Globus pallidus (tissue), 1 donor: ENCODE results near the gene ADD3.
A peak's percentile ranks its signal among the peaks of the same experiment; 100 is the strongest.
"Not testable (repeated sequence)": the region's sequence is repeated elsewhere in the genome, so short reads cannot be mapped to it uniquely, and the experiment has no call there.

ENCODE experiments used
- DNase-seq: peaks from one replicate; pipeline ENCODE4 v3.0.0-alpha.2; 2015; ENCODE audit warnings: low spot score

Gene ADD3

DNA sequence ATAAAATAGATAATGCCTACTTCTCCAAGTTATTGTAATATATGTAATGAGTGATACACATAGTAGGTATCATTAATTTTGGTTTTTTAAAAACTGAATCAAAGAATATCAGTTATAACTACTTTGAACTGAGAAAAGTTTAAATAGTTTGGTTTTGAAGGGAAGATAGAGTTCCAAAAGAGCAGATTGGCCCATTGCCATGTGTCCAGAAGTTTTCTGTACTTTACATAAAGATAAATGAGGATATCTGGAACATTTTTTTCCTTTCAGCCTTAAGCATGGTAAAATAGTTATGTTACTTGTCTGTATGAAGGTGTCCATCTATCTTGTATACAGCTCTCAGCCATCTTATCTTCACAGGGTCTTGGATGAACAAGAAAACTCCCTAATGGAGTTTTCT, 101.7 kb downstream of the ADD3 start:
- no peak for DNase-seq

DNA sequence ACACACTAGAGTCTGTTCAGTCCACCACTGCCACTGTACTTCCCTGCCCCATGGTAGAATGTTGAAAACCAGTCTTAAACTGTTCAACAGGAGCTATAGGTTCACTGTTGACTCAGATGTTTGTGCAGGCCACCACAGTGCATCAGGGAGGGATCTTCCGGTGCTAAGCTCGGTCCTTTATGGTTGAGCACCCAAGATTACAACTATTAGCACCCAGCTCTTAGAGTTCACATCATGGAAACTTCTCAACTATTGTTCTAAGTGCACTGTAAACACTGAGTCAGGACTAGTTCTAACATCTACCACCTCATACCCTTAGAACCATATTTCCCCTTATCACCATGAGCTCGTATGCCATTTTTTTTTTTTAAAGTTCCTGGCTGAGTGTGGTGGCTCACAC, 102.6 kb downstream of the ADD3 start:
- DNase-seq = no peak

DNA sequence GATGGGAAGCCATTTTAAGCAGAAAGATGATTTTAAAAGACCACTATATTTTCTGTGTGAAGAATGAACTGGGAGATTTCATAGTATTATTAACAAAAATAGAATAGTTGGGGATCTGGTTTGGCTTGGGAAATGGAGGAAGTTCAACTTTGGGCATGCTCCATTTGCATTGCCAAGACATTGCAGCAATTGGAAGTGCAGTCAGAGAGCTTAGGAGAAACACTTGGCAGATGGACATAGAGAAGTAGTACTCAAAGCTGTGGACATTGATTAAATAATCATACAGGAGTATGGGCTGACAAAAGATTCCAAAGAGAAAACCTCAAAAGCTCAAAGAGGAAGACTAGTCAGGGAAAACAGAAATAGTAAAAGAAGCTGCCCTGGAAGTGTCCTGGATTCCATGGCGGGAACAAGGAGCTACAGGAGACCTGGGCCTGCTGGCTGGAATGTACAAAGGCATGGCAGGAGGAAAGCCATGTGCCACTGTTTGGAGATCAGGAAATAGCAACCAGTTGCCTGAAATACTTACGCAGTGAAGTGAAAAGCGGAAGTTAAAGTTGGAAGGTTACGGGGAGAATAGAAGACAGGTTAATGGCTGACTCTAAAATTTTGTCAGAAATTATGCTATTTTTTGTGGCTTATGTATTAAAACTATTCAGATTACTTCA, 106.0 kb downstream of the ADD3 start:
- DNase-seq = no peak

DNA sequence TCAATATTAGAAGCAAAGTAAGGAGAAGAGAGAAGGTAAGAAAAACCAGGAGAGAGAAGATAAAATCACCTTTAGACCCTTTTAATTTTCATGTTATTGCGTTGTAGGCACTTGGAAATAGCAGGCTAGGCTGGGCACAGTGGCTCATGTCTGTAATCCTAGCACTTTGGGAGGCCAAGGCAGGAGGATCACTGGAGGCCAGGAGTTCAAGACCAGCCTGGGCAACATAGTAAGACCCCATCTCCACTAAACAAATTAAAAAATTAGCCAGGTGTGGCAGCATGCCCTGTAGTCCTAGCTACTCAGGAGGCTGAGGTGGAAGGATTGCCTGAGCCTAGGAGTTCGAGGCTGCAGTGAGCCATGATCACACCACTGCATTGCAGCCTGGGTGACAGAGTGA, 106.9 kb downstream of the ADD3 start:
- not testable (repeated sequence) for DNase-seq

DNA sequence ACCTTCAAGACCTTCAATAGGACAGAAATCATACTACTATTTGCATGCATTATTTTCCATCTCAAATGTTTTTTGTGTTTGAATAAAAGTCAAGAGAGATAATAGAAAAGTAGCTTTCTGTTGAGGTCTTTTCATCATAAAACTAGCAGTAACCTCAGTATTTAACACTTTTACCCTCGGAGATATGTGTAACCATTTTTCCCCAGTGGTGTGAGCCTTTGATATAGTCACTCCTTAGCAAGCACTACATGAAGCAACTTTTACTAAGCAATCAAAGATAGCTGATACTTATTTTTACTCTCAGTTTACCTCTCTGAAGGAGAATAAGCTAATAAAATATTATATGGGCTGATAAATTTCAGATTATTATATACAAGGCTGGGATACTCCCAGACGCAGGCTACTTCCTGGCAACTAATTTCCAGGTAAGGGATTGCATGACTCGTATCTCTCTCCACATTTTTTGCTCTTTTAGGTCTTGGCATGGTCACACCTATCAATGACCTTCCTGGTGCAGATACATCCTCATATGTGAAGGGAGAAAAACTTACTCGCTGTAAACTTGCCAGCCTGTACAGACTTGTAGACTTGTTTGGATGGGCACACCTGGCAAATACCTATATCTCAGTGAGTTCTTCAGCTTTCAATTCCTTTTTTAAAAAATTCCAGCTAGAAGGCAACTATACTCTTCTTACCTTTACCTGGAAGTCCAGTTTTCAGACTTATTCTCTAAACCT, 108.2 kb downstream of the ADD3 start:
- no peak for DNase-seq

DNA sequence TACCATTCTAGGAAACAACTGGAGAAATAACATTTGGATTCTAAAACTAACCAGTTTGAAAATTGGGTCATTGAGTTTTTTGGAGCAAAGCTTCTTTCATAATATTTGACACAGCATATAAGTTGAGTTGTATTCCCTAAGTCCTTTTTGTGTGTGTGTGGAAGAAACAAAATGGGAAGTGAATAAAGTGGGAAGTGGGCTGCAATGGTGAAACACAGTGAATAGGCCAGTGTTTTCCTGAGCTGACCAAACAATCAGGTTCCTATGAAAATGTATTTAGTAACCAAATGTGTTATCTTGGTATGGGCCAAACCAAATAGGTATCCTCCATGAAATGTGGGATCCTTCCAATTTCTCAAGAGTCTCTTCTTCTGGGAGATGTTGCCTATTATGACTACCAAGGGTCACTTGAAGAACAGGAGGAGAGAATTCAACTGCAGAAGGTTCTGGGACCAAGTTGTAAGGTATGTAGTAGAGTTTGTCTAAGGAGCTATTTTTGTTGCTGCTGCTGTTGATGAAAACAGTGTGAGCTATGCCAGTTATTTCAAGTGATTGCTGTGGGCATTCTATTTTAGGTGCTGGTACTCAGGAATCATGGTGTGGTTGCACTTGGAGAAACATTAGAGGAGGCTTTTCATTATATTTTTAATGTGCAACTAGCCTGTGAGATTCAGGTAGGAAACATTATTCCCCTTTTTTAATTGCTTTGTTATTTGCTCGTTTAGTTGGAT, 111.3 kb downstream of the ADD3 start:
- no peak for DNase-seq

DNA sequence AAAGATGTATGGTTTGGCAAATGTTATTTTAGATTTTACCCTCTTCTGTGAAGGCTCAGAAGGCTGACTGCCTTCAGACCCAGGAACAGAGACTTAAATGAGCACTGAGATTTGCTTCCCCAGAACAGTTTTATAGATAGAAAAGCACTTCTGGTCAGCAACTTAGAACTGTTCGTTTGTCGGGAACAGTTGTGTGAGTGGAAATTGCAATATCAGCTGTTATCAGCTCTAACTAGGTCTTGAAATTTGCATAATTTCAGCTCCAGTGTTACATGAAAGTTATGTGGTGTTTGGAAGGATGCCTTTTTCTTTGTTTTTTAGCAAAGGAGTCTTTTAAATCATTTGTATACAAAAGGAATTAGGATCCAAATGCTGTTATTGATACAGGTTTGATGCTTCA, 115.8 kb downstream of the ADD3 start:
- DNase-seq = no peak

DNA sequence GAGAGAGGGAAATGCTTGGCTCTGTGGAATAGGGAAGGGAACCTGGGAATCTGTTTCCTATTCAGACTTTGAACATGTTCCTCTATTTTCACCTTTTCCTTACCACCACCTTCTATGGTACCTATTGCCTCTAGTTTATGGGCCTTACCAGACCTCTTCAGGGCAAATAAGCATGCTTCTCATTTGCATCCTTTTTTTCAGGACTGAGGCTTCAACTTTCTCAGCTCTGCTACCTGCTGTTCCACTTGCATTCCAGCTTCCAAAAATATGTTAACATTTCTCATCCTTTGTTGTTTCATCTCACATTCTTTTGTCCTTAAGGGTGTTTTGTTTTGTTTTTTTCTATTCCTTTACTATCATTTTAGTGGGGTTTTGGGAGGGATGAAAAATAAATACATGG, 121.7 kb downstream of the ADD3 start:
- DNase-seq = no peak

DNA sequence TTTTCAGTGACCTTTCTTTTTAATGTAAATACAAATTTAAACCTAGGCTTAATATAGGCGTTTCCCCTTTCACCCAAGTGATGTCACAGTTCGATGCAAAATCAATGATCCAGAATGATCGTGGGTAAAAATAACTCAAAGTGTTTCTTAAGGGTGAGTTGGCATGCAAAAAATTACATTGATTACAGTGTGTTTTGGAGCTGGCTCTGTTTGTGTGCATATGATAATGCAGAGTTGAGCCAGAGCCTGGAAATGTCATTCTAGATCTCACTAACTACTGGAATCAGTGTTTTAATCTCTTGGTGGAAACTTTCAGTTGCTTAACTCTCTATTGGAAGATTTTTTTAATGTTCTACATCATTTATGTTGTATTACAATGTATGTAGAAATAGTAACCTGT, 127.1 kb downstream of the ADD3 start:
- DNase-seq = no peak

DNA sequence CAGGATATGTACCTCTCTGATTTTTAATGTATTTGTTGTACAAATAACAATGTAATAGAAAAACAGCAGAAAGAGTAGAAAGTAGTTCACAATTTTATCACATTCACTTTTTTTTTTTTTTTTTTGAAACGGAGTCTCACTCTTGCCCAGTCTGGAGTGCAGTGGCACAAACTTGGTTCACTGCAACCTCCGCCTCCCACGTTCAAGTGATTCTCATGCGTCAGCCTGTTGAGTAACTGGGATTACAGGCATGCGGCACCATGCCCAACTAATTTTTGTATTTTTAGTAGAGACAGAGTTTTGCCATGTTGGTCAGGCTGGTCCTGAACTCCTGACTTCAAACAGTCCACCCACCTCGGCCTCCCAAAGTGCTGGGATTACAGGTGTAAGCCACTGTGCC, 128.1 kb downstream of the ADD3 start:
- not testable (repeated sequence) for DNase-seq

DNA sequence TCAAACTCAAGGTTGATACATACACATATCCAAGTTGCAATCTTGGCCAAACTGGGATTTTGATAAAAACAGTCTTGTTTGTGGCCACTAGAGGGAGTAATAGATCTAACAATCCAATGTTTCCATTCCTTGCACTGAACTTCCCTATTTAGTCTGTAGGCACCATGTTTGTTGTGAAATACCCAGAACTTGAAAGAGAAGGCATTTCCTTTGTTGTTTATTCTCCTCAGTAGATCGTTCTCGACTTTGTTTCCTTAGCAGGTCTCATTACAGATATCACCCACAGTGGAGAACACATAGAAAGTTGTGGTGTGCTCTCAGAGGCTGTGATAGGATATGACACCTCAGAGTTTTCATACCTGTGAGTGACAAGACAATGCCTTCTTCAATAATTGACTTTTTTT, 129.4 kb downstream of the ADD3 start:
- peak; percentile 83 for DNase-seq

DNA sequence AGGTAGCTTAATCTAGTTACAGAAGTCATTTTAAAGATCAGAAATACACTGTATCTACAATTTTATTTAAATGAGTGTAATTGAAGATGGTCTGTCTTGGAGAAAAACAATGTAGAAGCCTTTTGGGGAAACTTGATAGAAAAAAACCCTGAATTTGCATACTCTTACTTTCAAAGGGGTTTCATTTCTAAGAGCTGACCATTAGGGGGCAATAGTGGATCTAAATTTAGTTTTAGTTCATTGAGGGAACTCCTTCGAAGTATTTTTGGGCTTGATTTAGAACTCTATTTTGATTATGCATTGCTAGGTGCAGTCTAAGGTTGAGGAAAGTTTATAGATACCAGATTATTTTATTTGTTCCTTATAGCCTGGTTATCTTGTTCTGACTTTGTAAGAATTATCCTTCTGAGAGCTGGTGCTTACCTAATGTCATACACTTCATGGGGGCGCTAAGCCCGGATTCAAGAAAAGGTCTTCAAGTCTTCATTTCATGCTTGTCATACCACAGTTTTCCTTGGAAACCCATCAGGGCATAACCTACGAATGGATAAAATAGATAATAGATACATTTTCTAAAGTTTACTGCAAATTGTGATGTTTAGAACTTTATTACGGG, 130.5 kb downstream of the ADD3 start:
- DNase-seq = peak; percentile 83

DNA sequence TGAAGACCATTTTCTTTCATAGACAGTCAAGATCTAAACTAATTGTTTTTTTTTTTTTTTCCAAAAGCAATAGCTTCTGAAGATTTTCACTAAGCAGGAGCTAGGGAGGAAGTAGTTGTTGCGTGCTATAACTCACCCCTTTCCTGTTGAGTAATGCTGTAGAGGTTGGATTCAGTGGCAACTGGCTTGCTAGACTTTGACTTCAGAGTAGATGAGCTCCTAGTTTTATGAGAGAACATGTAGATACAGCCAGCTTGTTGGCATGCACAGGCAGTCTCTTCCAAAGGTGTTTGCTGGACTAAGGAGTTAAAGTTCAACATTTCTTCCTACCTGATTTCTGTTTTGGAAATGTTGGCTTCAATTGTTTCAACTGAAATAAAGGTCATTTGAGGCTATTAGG, 133.4 kb downstream of the ADD3 start:
- no peak for DNase-seq

DNA sequence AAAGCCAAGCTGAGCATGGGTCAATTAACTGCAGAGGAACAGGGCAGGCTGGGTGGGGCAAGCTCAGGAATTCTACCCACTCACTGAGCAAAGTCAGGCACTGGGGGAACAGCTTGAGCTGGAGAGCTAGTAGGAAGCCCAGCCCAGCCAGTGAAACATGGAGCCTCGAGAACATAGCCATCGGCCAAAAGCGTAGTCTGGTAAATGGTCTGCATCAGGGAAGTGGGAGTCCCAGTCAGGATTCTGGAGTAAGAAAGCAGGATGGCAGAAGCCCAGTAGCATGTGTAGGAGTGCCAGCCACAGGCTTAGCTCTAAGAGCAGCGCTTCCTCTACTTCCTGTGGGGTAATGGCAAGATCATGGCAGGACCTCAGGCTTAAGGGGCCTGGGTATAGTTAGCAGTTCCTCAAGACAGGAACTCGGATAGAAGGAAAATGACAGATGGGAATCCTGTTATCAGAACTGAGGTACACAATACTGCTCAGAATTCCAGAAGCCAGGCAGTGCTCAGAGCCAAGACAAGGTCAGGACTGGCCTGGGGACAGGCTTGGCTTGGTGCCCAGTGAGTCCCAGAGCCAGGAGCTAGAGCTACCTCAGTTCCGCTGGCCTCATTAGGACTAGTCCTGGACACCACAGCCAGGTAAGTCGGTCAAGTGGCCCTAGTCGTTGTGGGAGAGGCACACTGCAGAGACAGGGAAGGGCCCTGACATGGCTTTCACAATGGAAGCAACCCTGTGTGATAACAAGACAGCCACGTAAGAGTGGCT, 134.3 kb downstream of the ADD3 start:
- no peak for DNase-seq

DNA sequence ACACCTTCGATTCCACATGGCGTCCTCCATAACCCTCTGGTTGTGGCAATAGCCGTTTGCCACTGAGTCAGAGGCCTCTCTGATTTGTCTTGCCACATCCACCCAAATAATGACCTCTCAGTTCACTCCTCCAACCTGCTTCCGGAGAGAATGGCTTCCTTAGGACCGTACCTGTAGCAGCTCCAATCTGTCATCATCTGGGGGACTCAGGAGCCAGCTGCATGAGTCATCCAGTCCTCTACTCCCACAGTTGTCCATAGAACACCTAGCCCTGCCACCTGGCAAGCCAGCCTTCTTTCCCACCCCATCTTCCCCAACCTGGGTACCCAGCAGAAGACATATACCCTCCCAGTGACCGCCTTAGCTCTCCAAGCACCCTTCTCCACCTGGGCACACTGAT, 135.2 kb downstream of the ADD3 start:
- no peak for DNase-seq

DNA sequence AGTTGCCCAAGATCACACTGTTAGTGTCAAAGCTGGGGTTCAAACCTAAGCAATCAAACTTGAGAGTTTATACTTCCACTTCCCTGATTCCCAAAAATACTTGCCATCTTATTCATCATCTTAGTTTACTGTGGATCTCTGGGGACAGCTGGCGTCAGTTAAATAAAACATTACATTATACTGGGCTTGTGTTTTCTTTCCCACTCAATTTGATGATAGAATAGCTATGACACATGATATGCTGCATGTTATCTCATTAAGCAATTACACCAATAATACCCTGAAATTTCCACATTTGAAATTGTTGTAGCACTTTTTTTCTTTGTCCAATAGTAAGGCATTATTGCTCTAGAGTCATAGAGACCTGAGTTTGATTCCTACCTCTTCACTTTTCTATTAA, 136.7 kb downstream of the ADD3 start:
- DNase-seq = no peak

DNA sequence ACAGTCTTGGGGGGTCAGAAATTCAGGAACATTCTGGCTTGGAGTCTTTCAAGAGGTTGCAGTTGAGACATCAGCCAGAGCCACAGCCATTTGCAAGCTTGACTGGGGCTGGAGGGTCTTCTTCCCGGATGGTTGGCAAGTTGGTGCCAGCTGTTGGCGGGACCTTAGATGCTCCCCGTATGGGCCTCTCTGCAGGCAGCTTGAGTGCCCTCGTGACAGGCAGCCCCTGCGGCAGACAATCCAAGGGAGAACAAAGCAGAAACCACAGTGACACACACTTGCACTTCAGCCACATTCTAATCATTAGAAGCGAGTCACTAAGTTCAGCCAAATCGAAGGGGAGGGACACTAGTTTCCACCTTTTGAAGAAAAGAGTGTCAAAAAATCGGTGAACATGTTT, 140.2 kb downstream of the ADD3 start:
- DNase-seq = no peak

DNA sequence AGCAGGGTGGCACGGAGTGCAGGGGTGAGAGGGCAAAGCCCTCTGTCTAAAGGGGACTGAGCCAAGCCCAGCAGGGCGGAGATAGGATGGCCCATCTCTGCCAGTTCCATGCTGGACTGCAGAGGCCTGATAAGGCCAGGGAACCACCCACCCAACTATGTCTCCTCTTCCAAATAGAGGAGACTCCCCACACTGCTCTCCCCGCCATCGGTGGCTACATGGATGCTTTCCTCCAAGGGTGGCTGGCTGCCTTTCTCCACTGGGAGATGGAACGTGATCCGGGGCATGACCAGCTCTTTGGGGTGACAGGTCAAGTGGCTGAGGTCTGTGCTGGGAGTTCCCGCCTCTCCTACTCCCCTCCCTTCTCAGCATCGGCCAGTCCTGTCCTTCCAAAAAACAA, 141.5 kb downstream of the ADD3 start:
- DNase-seq = no peak

DNA sequence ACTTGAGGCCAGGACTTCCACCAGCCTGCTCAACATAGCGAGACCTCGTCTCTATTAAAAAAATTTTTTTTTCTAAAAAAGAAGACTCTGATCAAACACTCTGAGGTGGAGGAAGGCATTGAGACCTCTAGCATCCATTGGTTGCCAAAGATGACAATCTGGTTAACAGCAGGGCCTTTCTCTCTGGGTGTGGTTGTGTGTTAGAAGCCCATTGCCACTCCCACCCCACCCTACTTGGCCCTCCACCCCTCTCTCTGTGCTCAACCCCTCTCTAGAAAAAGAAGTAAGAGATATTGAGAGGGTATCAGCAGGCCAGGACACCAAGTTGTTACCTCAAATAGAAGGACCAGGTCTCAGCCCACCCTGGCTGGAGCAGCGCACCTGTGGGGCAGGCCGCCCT, 142.3 kb downstream of the ADD3 start:
- no peak for DNase-seq

DNA sequence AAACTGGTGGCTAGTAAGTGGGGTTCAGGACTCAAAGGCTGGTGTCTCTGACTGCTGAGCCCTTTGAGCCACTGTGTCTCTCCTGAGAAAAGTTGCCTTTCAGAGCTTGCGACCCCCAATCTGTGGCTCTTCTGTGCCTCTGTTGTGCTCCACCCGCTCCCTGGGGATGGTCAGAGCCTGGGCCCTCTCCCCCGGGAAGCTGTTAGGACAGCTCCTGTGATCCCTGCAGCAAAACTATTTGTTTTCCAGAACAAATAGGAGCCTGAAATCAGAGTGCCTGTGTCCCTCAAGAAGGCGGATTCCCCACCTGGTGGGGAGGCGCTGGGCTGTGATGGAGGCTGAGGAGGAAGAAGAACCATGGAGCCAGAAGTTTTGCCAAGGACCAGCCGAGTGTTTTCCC, 143.2 kb downstream of the ADD3 start:
- no peak for DNase-seq

DNA sequence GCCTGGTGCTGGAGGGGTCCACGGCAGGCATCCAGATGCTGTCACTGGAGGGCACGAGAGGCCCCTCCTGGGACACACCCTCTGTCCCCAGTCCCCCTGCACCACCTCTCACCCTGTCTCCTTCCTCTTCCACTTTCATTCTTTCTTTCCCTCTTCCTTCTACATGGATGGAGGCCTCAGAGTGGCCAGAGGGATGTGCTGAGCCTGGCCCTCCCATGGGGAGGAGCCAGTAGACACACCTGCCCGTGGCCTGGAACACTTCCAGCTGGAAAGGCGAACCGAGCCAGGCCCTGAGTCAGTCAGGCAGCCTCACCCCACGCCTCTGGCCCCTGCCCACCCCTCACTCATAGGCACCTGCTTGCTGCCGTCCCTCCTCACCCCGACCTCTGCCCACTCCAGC, 143.7 kb downstream of the ADD3 start:
- no peak for DNase-seq

DNA sequence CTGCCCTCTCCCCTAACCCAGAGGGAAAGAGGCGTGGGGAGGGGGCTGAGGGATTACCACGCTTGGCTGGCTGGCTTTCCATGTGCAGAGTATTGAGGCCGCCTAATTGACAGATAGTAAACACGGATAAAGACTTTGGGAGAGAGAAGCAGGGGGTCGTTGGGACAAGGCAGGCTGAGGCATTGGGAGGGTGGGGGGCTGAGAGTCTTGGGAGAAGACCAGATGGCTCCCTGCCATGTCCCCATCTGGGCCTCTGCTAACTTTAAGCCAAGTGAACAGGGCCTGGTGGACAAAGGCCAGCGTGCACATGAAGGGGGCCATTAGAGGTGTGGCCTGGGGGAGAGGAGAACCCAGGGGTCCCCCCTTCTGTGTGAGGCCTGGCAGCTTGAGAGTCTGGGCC, 144.2 kb downstream of the ADD3 start:
- no peak for DNase-seq
